Caco-2 (cell line): ENCODE measurements around the gene SMYD5. TPM values are rescaled to one million over a fixed set of nuclear protein-coding genes. Genes with fewer than 3 reads are reported as not detected.

Source experiments
- BruUV-seq: library from RNA; stranded (reverse); fragments of 400-500 nt; replicated peaks from 2 replicates; lab custom pipeline; 2021; lab: Mats Ljungman, UMichigan
- CTCF ChIA-PET: fragments of 300-600 bp; sonication (Branson Sonifier 250); formaldehyde crosslinking; loops from one replicate; lab custom pipeline; 2022; ENCODE audit warnings: antibody characterized with exemption; lab: Charles Lee
- POLR2A ChIA-PET: fragments of 300-600 bp; sonication (Branson Sonifier 250); formaldehyde crosslinking; loops from one replicate; lab custom pipeline; 2022; ENCODE audit warnings: antibody characterized with exemption; lab: Charles Lee
- DNase-seq, 2 experiments: peaks; one replicate each; pipeline versions ENCODE4 v3.0.0 to v3.0.0-alpha.2; 2020 to 2022
- H3K27me3 ChIP-seq: replicated peaks from 2 replicates; pipeline ENCODE4 v1.6.0; 2011; ENCODE audit warnings: low read length; ENCODE audit not compliant: control insufficient read depth, insufficient read depth
- H3K36me3 ChIP-seq: 2 replicates; pipeline ENCODE4 v1.5.1; 2011; ENCODE audit warnings: low read length; ENCODE audit not compliant: control insufficient read depth, insufficient read depth
- H3K4me1 ChIP-seq: fragments of 250-450 bp; sonication (Bioruptor Pico); 2 replicates; pipeline ENCODE4 v1.5.1; 2020; ENCODE audit warnings: mild to moderate bottlenecking
- H3K4me3 ChIP-seq: 2 replicates; pipeline ENCODE4 v1.5.1; 2011; ENCODE audit warnings: low read depth, mild to moderate bottlenecking, control low read depth, low read length
- H3K9me3 ChIP-seq: fragments of 250-450 bp; sonication (Bioruptor Pico); 2 replicates; pipeline ENCODE4 v1.5.1; 2020; ENCODE audit warnings: mild to moderate bottlenecking, moderate library complexity
- H3K27ac Mint-ChIP-seq: one replicate; pipeline ENCODE4 v1.8.0; 2022; ENCODE audit warnings: mixed read lengths; ENCODE audit not compliant: unreplicated experiment
- H3K27me3 Mint-ChIP-seq: one replicate; pipeline ENCODE4 v1.8.0; 2022; ENCODE audit warnings: mixed read lengths; ENCODE audit not compliant: insufficient read depth, unreplicated experiment
- H3K36me3 Mint-ChIP-seq: one replicate; pipeline ENCODE4 v1.8.0; 2022; ENCODE audit warnings: mild to moderate bottlenecking, mixed read lengths; ENCODE audit not compliant: insufficient read depth, unreplicated experiment
- H3K4me1 Mint-ChIP-seq: one replicate; pipeline ENCODE4 v1.8.0; 2022; ENCODE audit warnings: low read depth, mixed read lengths; ENCODE audit not compliant: unreplicated experiment
- H3K4me3 Mint-ChIP-seq: one replicate; pipeline ENCODE4 v1.8.0; 2022; ENCODE audit warnings: mild to moderate bottlenecking, moderate library complexity, mixed read lengths; ENCODE audit not compliant: unreplicated experiment
- H3K9me3 Mint-ChIP-seq: one replicate; pipeline ENCODE4 v1.8.0; 2022; ENCODE audit warnings: mixed read lengths; ENCODE audit not compliant: unreplicated experiment
- intact Hi-C: fragments of 100-400 bp; cut with micrococcal nuclease; formaldehyde crosslinking; loops from one replicate; pipeline ENCODE4 v1.10.0; 2022; ENCODE audit not compliant: unreplicated experiment
- total RNA-seq: library from RNA; stranded (reverse); gene quantifications from 2 replicates; pipeline ENCODE4 v1.2.3, GENCODE V29; 2022
- TF ChIP-seq, protein P1 (sequence below), 2 experiments: fragments of 200-600 bp in 1 of 2; IDR thresholded peaks; 1 replicate in 1 of 2; 2 replicates in 1 of 2; pipeline versions ENCODE4 v1.5.1 to v1.8.0; 2011 to 2022; ENCODE audit warnings: antibody characterized with exemption in 1 of 2, control low read depth in 1 of 2, inconsistent platforms in 1 of 2, low read depth in 1 of 2, low read length in 1 of 2, mild to moderate bottlenecking in 1 of 2, moderate library complexity in 1 of 2; ENCODE audit not compliant: insufficient read depth in 1 of 2, severe bottlenecking in 1 of 2, unreplicated experiment in 1 of 2

SMYD5 gene
- total RNA-seq, 1 experiment from 2014 or later: 65.8 TPM

DNA sequence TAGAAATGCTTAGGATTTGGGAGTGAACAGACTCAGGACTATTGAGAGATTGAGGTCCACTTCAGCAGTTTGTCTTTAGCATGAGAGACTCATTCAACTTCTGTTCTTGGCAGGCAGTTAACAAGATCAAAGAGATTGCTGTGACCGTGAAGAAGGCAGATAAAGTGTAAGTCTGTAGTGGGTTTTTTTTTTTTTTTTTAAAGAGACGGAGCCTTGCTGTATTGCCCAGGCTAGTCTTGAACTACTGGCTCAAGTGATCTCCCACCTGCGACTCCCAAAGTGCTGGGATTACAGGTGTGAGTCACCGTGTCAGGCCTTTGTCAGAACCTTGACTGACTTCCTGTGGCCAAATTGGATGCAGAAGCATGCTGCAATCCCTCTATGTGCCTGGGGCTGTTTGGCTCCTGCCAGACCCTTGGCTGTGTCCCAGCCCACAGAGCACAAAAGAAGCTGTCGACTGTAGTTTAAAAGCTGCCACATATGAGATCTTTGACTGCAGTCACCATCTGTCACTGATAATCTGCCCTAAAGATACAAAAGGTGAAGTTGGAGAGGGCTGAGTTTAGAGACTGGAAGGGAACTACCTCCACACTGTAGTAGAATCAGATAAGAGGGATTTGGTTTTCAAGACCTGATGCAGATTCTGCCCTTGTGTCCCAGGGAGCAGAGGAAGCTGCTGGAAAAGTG is 30.0 kb downstream of the SMYD5 start:
- H3K36me3 ChIP-seq: peaks cover 2% of the 10 kb centered on the region
- TF ChIP-seq, protein P1, sequence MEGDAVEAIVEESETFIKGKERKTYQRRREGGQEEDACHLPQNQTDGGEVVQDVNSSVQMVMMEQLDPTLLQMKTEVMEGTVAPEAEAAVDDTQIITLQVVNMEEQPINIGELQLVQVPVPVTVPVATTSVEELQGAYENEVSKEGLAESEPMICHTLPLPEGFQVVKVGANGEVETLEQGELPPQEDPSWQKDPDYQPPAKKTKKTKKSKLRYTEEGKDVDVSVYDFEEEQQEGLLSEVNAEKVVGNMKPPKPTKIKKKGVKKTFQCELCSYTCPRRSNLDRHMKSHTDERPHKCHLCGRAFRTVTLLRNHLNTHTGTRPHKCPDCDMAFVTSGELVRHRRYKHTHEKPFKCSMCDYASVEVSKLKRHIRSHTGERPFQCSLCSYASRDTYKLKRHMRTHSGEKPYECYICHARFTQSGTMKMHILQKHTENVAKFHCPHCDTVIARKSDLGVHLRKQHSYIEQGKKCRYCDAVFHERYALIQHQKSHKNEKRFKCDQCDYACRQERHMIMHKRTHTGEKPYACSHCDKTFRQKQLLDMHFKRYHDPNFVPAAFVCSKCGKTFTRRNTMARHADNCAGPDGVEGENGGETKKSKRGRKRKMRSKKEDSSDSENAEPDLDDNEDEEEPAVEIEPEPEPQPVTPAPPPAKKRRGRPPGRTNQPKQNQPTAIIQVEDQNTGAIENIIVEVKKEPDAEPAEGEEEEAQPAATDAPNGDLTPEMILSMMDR (IDR thresholded peaks at IDR 0.05; ENCODE audit: insufficient read depth in 1 of 2, low read depth in 1 of 2, low read length in 1 of 2, severe bottlenecking in 1 of 2, unreplicated experiment in 1 of 2): no peak
- no peak overlapping the region for H3K4me3 Mint-ChIP-seq
- BruUV-seq: no TSS peak
- no peaks in the 10 kb centered on the region for H3K27me3 ChIP-seq
- H3K9me3 Mint-ChIP-seq: no peaks in the 10 kb centered on the region
- intact Hi-C loops: no loop called here
- H3K27me3 Mint-ChIP-seq: no peaks in the 10 kb centered on the region
- H3K4me3 ChIP-seq: no peak overlapping the region
- peaks cover 91% of the 10 kb centered on the region for H3K36me3 Mint-ChIP-seq
- CTCF ChIA-PET: no interaction called here
- H3K9me3 ChIP-seq: no peaks in the 10 kb centered on the region
- DNase-seq: no peak
- H3K4me1 Mint-ChIP-seq: no peaks in the 10 kb centered on the region
- POLR2A ChIA-PET: no interaction called here
- no peaks in the 10 kb centered on the region for H3K4me1 ChIP-seq
- H3K27ac Mint-ChIP-seq: no peak overlapping the region

DNA sequence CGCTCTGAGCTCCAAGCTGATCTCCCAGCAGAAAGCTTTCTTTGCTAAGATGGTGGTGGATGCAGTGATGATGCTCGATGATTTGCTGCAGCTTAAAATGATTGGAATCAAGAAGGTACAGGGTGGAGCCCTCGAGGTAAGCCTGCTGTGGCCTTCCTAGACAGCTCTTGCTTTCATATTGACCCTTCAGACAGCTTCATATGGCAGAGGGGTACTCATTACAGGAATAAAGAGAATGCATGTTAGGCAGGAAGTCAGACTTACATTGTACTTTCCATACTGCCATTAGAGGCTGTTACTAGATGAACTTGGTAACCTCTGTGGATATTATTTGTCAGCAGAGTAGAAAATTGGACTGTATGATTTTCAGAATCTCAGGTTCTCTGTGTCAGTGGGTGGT is 30.5 kb downstream of the SMYD5 start:
- H3K36me3 Mint-ChIP-seq: peaks cover 91% of the 10 kb centered on the region
- Histone ChIP-seq H3K9me3 (no peaks in the 10 kb centered on the region), H3K27me3 (no peaks in the 10 kb centered on the region), H3K4me3 (no peak overlapping the region), H3K4me1 (no peaks in the 10 kb centered on the region), H3K36me3 (peaks cover 2% of the 10 kb centered on the region)
- ChIA-PET CTCF (no interaction called here), POLR2A (no interaction called here)
- H3K9me3 Mint-ChIP-seq: no peaks in the 10 kb centered on the region
- intact Hi-C loops: no loop called here
- BruUV-seq: no TSS peak
- TF ChIP-seq, protein P1 (IDR thresholded peaks at IDR 0.05; ENCODE audit: insufficient read depth in 1 of 2, low read depth in 1 of 2, low read length in 1 of 2, severe bottlenecking in 1 of 2, unreplicated experiment in 1 of 2): no peak
- H3K27me3 Mint-ChIP-seq: no peaks in the 10 kb centered on the region
- no peaks in the 10 kb centered on the region for H3K4me1 Mint-ChIP-seq
- H3K27ac Mint-ChIP-seq: no peak overlapping the region
- H3K4me3 Mint-ChIP-seq: no peak overlapping the region
- DNase-seq: no peak

- no peaks in the 10 kb centered on the region for H3K27me3 Mint-ChIP-seq
- ChIA-PET CTCF (no interaction called here), POLR2A (no interaction called here)
- no peak overlapping the region for H3K27ac Mint-ChIP-seq
- intact Hi-C loops: no loop called here
- no peaks in the 10 kb centered on the region for H3K9me3 Mint-ChIP-seq
- H3K9me3 ChIP-seq: no peaks in the 10 kb centered on the region
- no peaks in the 10 kb centered on the region for H3K4me1 Mint-ChIP-seq
- peaks cover 5% of the 10 kb centered on the region for H3K36me3 ChIP-seq
- TF ChIP-seq, protein P1 (IDR thresholded peaks at IDR 0.05; ENCODE audit: insufficient read depth in 1 of 2, low read depth in 1 of 2, low read length in 1 of 2, severe bottlenecking in 1 of 2, unreplicated experiment in 1 of 2): no peak
- BruUV-seq: no TSS peak
- H3K4me3 Mint-ChIP-seq: no peak overlapping the region
- no peaks in the 10 kb centered on the region for H3K4me1 ChIP-seq
- H3K4me3 ChIP-seq: no peak overlapping the region
- no peaks in the 10 kb centered on the region for H3K27me3 ChIP-seq
- peaks cover 92% of the 10 kb centered on the region for H3K36me3 Mint-ChIP-seq
- no peak for DNase-seq
These were observed 32.8 kb downstream of the SMYD5 start for GRCh38 chr2:73246850-73247249.
